Hepatocyte (in vitro differentiated cells): ENCODE data around the gene DYSF. TPM values are rescaled to one million over a fixed set of nuclear protein-coding genes. Genes with fewer than 3 reads are reported as not detected.

Experiments used
- DNase-seq: peaks from one replicate; pipeline ENCODE4 v3.0.0-alpha.2; 2016; ENCODE audit warnings: low spot score
- H2AFZ ChIP-seq: fragments of 200-600 bp; sonication (generic); 2 replicates; pipeline ENCODE4 v1.6.0; 2016; ENCODE audit warnings: antibody characterized with exemption, mild to moderate bottlenecking
- H3K27ac ChIP-seq: fragments of 200-600 bp; sonication (generic); 2 replicates; pipeline ENCODE4 v1.5.1; 2016; ENCODE audit warnings: mild to moderate bottlenecking
- H3K27me3 ChIP-seq: fragments of 200-600 bp; sonication (generic); 2 replicates; pipeline ENCODE4 v1.6.1; 2016
- H3K36me3 ChIP-seq: fragments of 200-600 bp; sonication (generic); replicated peaks from 2 replicates; pipeline ENCODE4 v1.5.1; 2016; ENCODE audit warnings: low read depth; ENCODE audit not compliant: insufficient read depth
- H3K4me1 ChIP-seq: fragments of 200-600 bp; sonication (generic); 2 replicates; pipeline ENCODE4 v1.5.1; 2016; ENCODE audit warnings: mild to moderate bottlenecking, moderate library complexity; ENCODE audit not compliant: insufficient read depth
- H3K4me2 ChIP-seq: fragments of 200-600 bp; sonication (generic); 2 replicates; pipeline ENCODE4 v1.6.0; 2016
- H3K4me3 ChIP-seq: fragments of 200-600 bp; sonication (generic); 2 replicates; pipeline ENCODE4 v1.5.1; 2016; ENCODE audit warnings: mild to moderate bottlenecking
- H3K79me2 ChIP-seq: fragments of 200-600 bp; sonication (generic); 2 replicates; pipeline ENCODE4 v1.6.0; 2017; ENCODE audit warnings: mild to moderate bottlenecking
- H3K9me2 ChIP-seq: fragments of 200-600 bp; sonication (generic); replicated peaks from 2 replicates; pipeline ENCODE4 v1.6.0; 2017; ENCODE audit warnings: mild to moderate bottlenecking; ENCODE audit not compliant: insufficient read depth
- H3K9me3 ChIP-seq: fragments of 200-600 bp; sonication (generic); 2 replicates; pipeline ENCODE4 v1.5.1; 2016; ENCODE audit warnings: low read depth, mild to moderate bottlenecking
- H4K20me1 ChIP-seq: fragments of 200-600 bp; sonication (generic); 2 replicates; pipeline ENCODE4 v1.6.0; 2016; ENCODE audit warnings: mild to moderate bottlenecking; ENCODE audit not compliant: insufficient read depth, poor library complexity, severe bottlenecking
- EZH2 ChIP-seq: fragments of 200-600 bp; sonication (generic); IDR thresholded peaks from 2 replicates; pipeline ENCODE4 v1.6.1; 2016; ENCODE audit warnings: antibody characterized with exemption, mild to moderate bottlenecking, borderline replicate concordance
- EZH2phosphoT487 ChIP-seq: fragments of 200-600 bp; sonication (generic); IDR thresholded peaks from one replicate; pipeline ENCODE4 v1.6.1; 2018; ENCODE audit warnings: antibody characterized with exemption, mild to moderate bottlenecking, low read depth, moderate library complexity; ENCODE audit not compliant: unreplicated experiment, severe bottlenecking
- WGBS: methylation state at CpG from one replicate; pipeline ENCODE4 v1.1.6; 2016; ENCODE audit warnings: low lambda C conversion rate; ENCODE audit errors: missing lambda C conversion rate; 5-methylcytosine and 5-hydroxymethylcytosine counted together
- polyA plus RNA-seq: library from polyadenylated mRNA; unstranded; fragments of >200 nt; fragmentation: Nextera tagmentation; extraction: Ambion mirVana; gene quantifications from 2 replicates; pipeline ENCODE4 v1.2.1, GENCODE V29; 2016
- total RNA-seq: library from RNA; depleted of rRNA; stranded (reverse); fragments of >200 nt; gene quantifications from 2 replicates; pipeline ENCODE4 v1.2.3, GENCODE V29; 2014
- TF ChIP-seq, protein P1 (sequence below): fragments of 200-600 bp; sonication (generic); IDR thresholded peaks from 2 replicates; pipeline ENCODE4 v1.5.1; 2016; ENCODE audit warnings: antibody characterized with exemption, mild to moderate bottlenecking; ENCODE audit not compliant: poor library complexity

The DYSF gene
- total and polyA plus RNA-seq, 2 experiments from 2014 or later: 0.25 to 0.90 TPM

DNA sequence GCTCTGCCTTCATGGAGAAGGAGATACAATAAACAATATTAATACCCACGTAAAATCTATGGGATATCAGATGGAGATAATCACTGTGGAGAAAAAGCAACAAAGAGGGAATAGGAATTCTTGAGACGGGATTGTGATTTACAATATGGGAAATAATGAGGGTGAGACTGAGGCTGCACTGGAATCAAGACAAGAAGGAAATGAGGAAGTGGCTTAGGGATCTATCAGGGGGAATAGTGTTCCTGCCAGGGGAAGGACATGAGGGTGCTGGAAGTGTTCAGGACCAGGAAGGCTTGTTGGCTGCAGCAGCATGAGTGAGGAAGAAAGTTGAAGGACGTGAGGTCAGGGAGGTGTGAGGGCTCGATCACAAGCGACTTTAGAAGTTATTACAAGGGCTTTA is 182.4 kb downstream of the DYSF start:
- 92% methylated on average over 5 of the region's 5 CpGs for WGBS
- TF ChIP-seq EZH2: no peak
- TF ChIP-seq, protein P1, sequence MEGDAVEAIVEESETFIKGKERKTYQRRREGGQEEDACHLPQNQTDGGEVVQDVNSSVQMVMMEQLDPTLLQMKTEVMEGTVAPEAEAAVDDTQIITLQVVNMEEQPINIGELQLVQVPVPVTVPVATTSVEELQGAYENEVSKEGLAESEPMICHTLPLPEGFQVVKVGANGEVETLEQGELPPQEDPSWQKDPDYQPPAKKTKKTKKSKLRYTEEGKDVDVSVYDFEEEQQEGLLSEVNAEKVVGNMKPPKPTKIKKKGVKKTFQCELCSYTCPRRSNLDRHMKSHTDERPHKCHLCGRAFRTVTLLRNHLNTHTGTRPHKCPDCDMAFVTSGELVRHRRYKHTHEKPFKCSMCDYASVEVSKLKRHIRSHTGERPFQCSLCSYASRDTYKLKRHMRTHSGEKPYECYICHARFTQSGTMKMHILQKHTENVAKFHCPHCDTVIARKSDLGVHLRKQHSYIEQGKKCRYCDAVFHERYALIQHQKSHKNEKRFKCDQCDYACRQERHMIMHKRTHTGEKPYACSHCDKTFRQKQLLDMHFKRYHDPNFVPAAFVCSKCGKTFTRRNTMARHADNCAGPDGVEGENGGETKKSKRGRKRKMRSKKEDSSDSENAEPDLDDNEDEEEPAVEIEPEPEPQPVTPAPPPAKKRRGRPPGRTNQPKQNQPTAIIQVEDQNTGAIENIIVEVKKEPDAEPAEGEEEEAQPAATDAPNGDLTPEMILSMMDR: no peak
- TF ChIP-seq EZH2phosphoT487: no peak
- no peak overlapping the region for H3K4me3 ChIP-seq

DNA sequence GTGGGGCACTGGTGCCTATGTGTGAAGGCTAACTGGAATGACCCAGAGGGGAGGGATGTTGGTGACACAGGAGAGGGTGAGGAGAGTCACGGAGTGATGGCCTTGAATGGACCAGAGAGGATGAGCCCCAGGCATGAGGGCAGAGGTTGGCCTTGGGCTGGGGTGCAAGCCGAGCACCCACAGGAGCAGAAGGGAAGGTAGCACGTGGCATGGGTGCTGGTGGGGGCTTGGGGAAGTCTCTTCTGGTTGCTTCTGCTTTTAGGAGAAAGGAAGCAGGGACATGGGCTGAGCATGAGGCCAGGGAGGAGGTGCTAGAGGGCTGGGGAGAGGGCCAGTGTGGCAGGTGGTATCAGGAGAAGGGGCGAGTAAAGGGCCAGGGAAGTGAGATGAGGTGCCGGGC is 183.8 kb downstream of the DYSF start:
- WGBS: 98% methylated on average over 5 of the region's 5 CpGs
- Histone ChIP-seq H3K4me3 (no peak overlapping the region), H2AFZ (no peak overlapping the region)

More for the DNA sequence above, 182.4 kb downstream of the DYSF start:
- DNase-seq: no peak
- Histone ChIP-seq H3K27me3 (no peaks in the 10 kb centered on the region), H4K20me1 (no peaks in the 10 kb centered on the region), H3K27ac (no peak overlapping the region), H3K4me1 (no peaks in the 10 kb centered on the region), H3K4me2 (no peak overlapping the region), H3K79me2 (no peaks in the 10 kb centered on the region), H2AFZ (no peak overlapping the region), H3K9me2 (no peaks in the 10 kb centered on the region), H3K9me3 (no peaks in the 10 kb centered on the region), H3K36me3 (no peaks in the 10 kb centered on the region)

DNA sequence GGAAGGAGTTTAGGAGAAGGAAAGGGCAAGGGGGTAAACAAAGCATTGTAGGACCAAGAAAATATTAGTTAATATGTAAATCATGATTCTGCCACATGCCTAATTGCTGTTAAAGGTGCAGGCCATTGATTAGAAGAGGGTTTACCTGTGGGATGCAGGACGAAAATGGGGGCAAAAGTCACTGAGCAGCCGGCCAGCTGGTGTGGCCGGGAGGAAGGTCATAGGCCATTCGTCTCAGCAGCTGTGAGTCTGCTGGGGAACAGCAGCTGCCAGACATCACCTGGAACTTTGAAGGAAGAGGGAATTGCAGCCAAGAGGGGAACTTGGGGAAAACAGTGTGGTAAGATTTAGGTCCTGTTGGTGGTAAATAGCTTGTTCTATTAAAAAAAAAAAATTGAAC is 184.4 kb downstream of the DYSF start:
- Histone ChIP-seq H3K4me1 (no peaks in the 10 kb centered on the region), H3K9me3 (no peaks in the 10 kb centered on the region), H3K79me2 (no peaks in the 10 kb centered on the region), H3K27ac (no peak overlapping the region), H3K4me3 (no peak overlapping the region), H3K4me2 (no peak overlapping the region), H3K9me2 (no peaks in the 10 kb centered on the region), H3K27me3 (no peaks in the 10 kb centered on the region), H2AFZ (no peak overlapping the region), H3K36me3 (no peaks in the 10 kb centered on the region), H4K20me1 (no peaks in the 10 kb centered on the region)
- TF ChIP-seq EZH2phosphoT487: no peak
- TF ChIP-seq, protein P1: no peak
- TF ChIP-seq EZH2: no peak
- WGBS: 72% methylated on average over 4 of the region's 4 CpGs
- DNase-seq: no peak

More for the DNA sequence above, 183.8 kb downstream of the DYSF start:
- no peak overlapping the region for H3K4me2 ChIP-seq
- H4K20me1 ChIP-seq: no peaks in the 10 kb centered on the region
- no peaks in the 10 kb centered on the region for H3K79me2 ChIP-seq
- no peaks in the 10 kb centered on the region for H3K4me1 ChIP-seq
- no peaks in the 10 kb centered on the region for H3K9me3 ChIP-seq
- H3K9me2 ChIP-seq: no peaks in the 10 kb centered on the region
- no peaks in the 10 kb centered on the region for H3K27me3 ChIP-seq
- H3K27ac ChIP-seq: no peak overlapping the region
- DNase-seq: no peak
- no peaks in the 10 kb centered on the region for H3K36me3 ChIP-seq
- TF ChIP-seq, protein P1: no peak
- TF ChIP-seq EZH2 (no peak), EZH2phosphoT487 (no peak)

DNA sequence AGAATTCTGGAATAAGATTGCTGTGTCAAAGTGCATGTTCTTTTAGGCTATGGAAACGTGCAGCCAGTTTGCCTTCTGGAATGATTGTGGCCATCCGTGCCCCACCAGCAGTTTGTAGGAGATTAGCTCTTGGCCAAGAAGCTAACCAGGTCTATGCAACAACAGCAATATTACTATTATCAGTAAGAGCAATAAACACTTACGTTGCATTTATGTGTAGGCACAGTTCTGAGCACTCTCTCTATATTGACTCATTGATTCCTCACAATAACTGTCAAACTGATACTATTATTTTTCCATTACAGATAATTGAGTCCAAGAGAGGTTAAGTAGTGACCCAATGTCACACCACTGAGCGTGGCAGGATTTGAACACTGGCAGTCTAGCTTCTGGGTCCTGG is 186.4 kb downstream of the DYSF start:
- no peaks in the 10 kb centered on the region for H3K27me3 ChIP-seq
- no peaks in the 10 kb centered on the region for H3K4me1 ChIP-seq
- DNase-seq: no peak
- H3K9me3 ChIP-seq: no peaks in the 10 kb centered on the region
- no peaks in the 10 kb centered on the region for H3K9me2 ChIP-seq
- no peaks in the 10 kb centered on the region for H3K36me3 ChIP-seq
- H3K4me3 ChIP-seq: no peak overlapping the region
- 82% methylated on average over 4 of the region's 4 CpGs for WGBS
- H4K20me1 ChIP-seq: no peaks in the 10 kb centered on the region
- TF ChIP-seq EZH2phosphoT487: no peak
- TF ChIP-seq EZH2: no peak
- TF ChIP-seq, protein P1: no peak
- no peak overlapping the region for H3K4me2 ChIP-seq
- H2AFZ ChIP-seq: no peak overlapping the region
- H3K27ac ChIP-seq: no peak overlapping the region
- no peaks in the 10 kb centered on the region for H3K79me2 ChIP-seq
